ENCODE results near the gene SLC9A9. TPM values are rescaled to one million over a fixed set of nuclear protein-coding genes. Genes with fewer than 3 reads are reported as not detected.

SLC9A9 gene
- total RNA-seq, 1 experiment from 2014 or later = 1.4 TPM

GRCh38 chr3:143418391-143418790 lies 429.9 kb downstream of the SLC9A9 start:
- no peak for TF ChIP-seq CTCF (conservative IDR thresholded peaks at IDR 0.05; ENCODE audit: low read depth, low read length)
- no peak for TF ChIP-seq EZH2 (IDR thresholded peaks at IDR 0.05; ENCODE audit: borderline replicate concordance, low read depth, low read length, poor library complexity, severe bottlenecking)
- POLR2A ChIA-PET (ENCODE audit: low non-redundant PET) = no interaction called here
- no peak overlapping the region for H3K27ac ChIP-seq (ENCODE audit: low read depth, low read length, poor library complexity, severe bottlenecking)
- DNase-seq (ENCODE audit: low spot score) = no peak
- BruUV-seq (replicated peaks) = no TSS peak
- CTCF ChIA-PET = no interaction called here
- no peaks in the 10 kb centered on the region for H3K36me3 ChIP-seq (ENCODE audit: insufficient read depth, low read length, poor library complexity, severe bottlenecking)
- H3K27me3 ChIP-seq (replicated peaks; ENCODE audit: insufficient read depth, low read depth, low read length, poor library complexity) = no peaks in the 10 kb centered on the region
- intact Hi-C loops (cut with micrococcal nuclease; ENCODE audit: unreplicated experiment) = no loop called here
- H3K4me3 ChIP-seq (ENCODE audit: low read depth, low read length, poor library complexity, severe bottlenecking) = no peak overlapping the region
- H3K9me3 ChIP-seq (ENCODE audit: low read depth, low read length, poor library complexity, severe bottlenecking) = no peaks in the 10 kb centered on the region
- no peaks in the 10 kb centered on the region for H3K4me1 ChIP-seq (ENCODE audit: insufficient read depth, low read length, poor library complexity, severe bottlenecking)

GRCh38 chr3:143416229-143416628 lies 432.0 kb downstream of the SLC9A9 start:
- no peak overlapping the region for H3K4me3 ChIP-seq (ENCODE audit: low read depth, low read length, poor library complexity, severe bottlenecking)
- TF ChIP-seq EZH2 (IDR thresholded peaks at IDR 0.05; ENCODE audit: borderline replicate concordance, low read depth, low read length, poor library complexity, severe bottlenecking) (no peak), CTCF (conservative IDR thresholded peaks at IDR 0.05; ENCODE audit: low read depth, low read length) (no peak)
- no peaks in the 10 kb centered on the region for H3K36me3 ChIP-seq (ENCODE audit: insufficient read depth, low read length, poor library complexity, severe bottlenecking)
- intact Hi-C loops (cut with micrococcal nuclease; ENCODE audit: unreplicated experiment) = no loop called here
- no peak overlapping the region for H3K27ac ChIP-seq (ENCODE audit: low read depth, low read length, poor library complexity, severe bottlenecking)
- BruUV-seq (replicated peaks) = no TSS peak
- no peaks in the 10 kb centered on the region for H3K27me3 ChIP-seq (replicated peaks; ENCODE audit: insufficient read depth, low read depth, low read length, poor library complexity)
- no peaks in the 10 kb centered on the region for H3K9me3 ChIP-seq (ENCODE audit: low read depth, low read length, poor library complexity, severe bottlenecking)
- ChIA-PET CTCF (no interaction called here), POLR2A (ENCODE audit: low non-redundant PET) (no interaction called here)
- DNase-seq (ENCODE audit: low spot score) = no peak
- H3K4me1 ChIP-seq (ENCODE audit: insufficient read depth, low read length, poor library complexity, severe bottlenecking) = no peaks in the 10 kb centered on the region

GRCh38 chr3:143414571-143415253 lies 433.6 kb downstream of the SLC9A9 start:
- TF ChIP-seq CTCF (conservative IDR thresholded peaks at IDR 0.05; ENCODE audit: low read depth, low read length) = no peak
- TF ChIP-seq EZH2 (IDR thresholded peaks at IDR 0.05; ENCODE audit: borderline replicate concordance, low read depth, low read length, poor library complexity, severe bottlenecking) = no peak
- Histone ChIP-seq H3K27ac (ENCODE audit: low read depth, low read length, poor library complexity, severe bottlenecking) (no peak overlapping the region), H3K4me3 (ENCODE audit: low read depth, low read length, poor library complexity, severe bottlenecking) (no peak overlapping the region), H3K27me3 (replicated peaks; ENCODE audit: insufficient read depth, low read depth, low read length, poor library complexity) (no peaks in the 10 kb centered on the region), H3K4me1 (ENCODE audit: insufficient read depth, low read length, poor library complexity, severe bottlenecking) (no peaks in the 10 kb centered on the region), H3K36me3 (ENCODE audit: insufficient read depth, low read length, poor library complexity, severe bottlenecking) (no peaks in the 10 kb centered on the region), H3K9me3 (ENCODE audit: low read depth, low read length, poor library complexity, severe bottlenecking) (no peaks in the 10 kb centered on the region)
- DNase-seq (ENCODE audit: low spot score) = no peak
- CTCF ChIA-PET = no interaction called here
- intact Hi-C loops (cut with micrococcal nuclease; ENCODE audit: unreplicated experiment) = no loop called here
- BruUV-seq (replicated peaks) = no TSS peak
- POLR2A ChIA-PET (ENCODE audit: low non-redundant PET) = no interaction called here
